CD14-positive monocyte (primary cell): Measurements from ENCODE around the gene ABCA2. TPM values are rescaled to one million over a fixed set of nuclear protein-coding genes. Genes with fewer than 3 reads are reported as not detected.

ENCODE experiments used
- DNase-seq, 3 donors: peaks; one replicate each; pipeline ENCODE4 v3.0.0-alpha.2; 2011 to 2022
- H2AFZ ChIP-seq: 2 replicates; pipeline ENCODE4 v1.6.0; 2012; ENCODE audit warnings: mild to moderate bottlenecking, low read depth, low read length, inconsistent platforms; ENCODE audit not compliant: insufficient read depth, poor library complexity, severe bottlenecking
- H3K27ac ChIP-seq, 2 donors: 1 replicate in 1 of 2; 2 replicates in 1 of 2; pipeline ENCODE4 v1.5.1; 2012 to 2013; ENCODE audit warnings: low read length in 2 of 2, control low read depth in 1 of 2, inconsistent platforms in 1 of 2, low read depth in 1 of 2, mild to moderate bottlenecking in 1 of 2
- H3K27me3 ChIP-seq, 2 donors: one replicate each; pipeline versions ENCODE4 v1.6.0 to v1.6.1; 2011 to 2013; ENCODE audit warnings: low read length in 2 of 2; ENCODE audit not compliant: control insufficient read depth in 2 of 2, insufficient read depth in 2 of 2
- H3K36me3 ChIP-seq, 2 donors: replicated peaks in 1 of 2; 1 replicate in 1 of 2; 2 replicates in 1 of 2; pipeline versions ENCODE4 v1.5.1 to v1.6.1; 2012 to 2013; ENCODE audit warnings: low read length in 2 of 2, control low read depth in 1 of 2, inconsistent platforms in 1 of 2, mild to moderate bottlenecking in 1 of 2; ENCODE audit not compliant: insufficient read depth in 2 of 2, control insufficient read depth in 1 of 2
- H3K4me1 ChIP-seq, 2 donors: 1 replicate in 1 of 2; 2 replicates in 1 of 2; pipeline versions ENCODE4 v1.5.1 to v1.6.1; 2012 to 2013; ENCODE audit warnings: low read length in 2 of 2, control low read depth in 1 of 2, inconsistent platforms in 1 of 2, mild to moderate bottlenecking in 1 of 2, moderate library complexity in 1 of 2; ENCODE audit not compliant: insufficient read depth in 2 of 2, control insufficient read depth in 1 of 2
- H3K4me2 ChIP-seq: replicated peaks from 2 replicates; pipeline ENCODE3; 2012; ENCODE audit warnings: low read length, moderate library complexity, mild to moderate bottlenecking; ENCODE audit not compliant: poor library complexity, severe bottlenecking; ENCODE audit errors: extremely low read depth
- H3K4me3 ChIP-seq, 3 experiments: fragments of 200-600 bp in 1 of 3; sonication (generic) in 1 of 3; replicated peaks in 1 of 3; 1 replicate in 2 of 3; 2 replicates in 1 of 3; pipeline ENCODE4 v1.5.1; 2011 to 2013; ENCODE audit warnings: low read length in 3 of 3, mild to moderate bottlenecking in 3 of 3, control low read depth in 2 of 3, low read depth in 2 of 3, inconsistent platforms in 1 of 3, moderate library complexity in 1 of 3
- H3K79me2 ChIP-seq: 2 replicates; pipeline ENCODE4 v1.6.0; 2012; ENCODE audit warnings: mild to moderate bottlenecking, control low read depth, inconsistent platforms, low read length, moderate library complexity; ENCODE audit not compliant: insufficient read depth
- H3K9ac ChIP-seq: 2 replicates; pipeline ENCODE4 v1.6.0; 2017; ENCODE audit warnings: low read length, mild to moderate bottlenecking; ENCODE audit not compliant: insufficient read depth, poor library complexity, severe bottlenecking
- H3K9me3 ChIP-seq, 2 donors: replicated peaks in 1 of 2; 1 replicate in 1 of 2; 2 replicates in 1 of 2; pipeline versions ENCODE4 v1.5.1 to v1.6.1; 2012 to 2013; ENCODE audit warnings: low read length in 2 of 2, control low read depth in 1 of 2; ENCODE audit not compliant: control insufficient read depth in 1 of 2, insufficient read depth in 1 of 2
- H4K20me1 ChIP-seq: 2 replicates; pipeline ENCODE4 v1.6.0; 2012; ENCODE audit warnings: mild to moderate bottlenecking, low read length, control low read depth, moderate library complexity; ENCODE audit not compliant: insufficient read depth
- H3K27ac Mint-ChIP-seq, 7 donors: one replicate each; pipeline ENCODE4 v1.8.0; 2020; ENCODE audit warnings: mild to moderate bottlenecking in 7 of 7, mixed read lengths in 7 of 7, moderate library complexity in 6 of 7, inconsistent platforms in 2 of 7
- H3K27me3 Mint-ChIP-seq, 3 donors: one replicate each; pipeline ENCODE4 v1.8.0; 2021 to 2022; ENCODE audit warnings: low read depth in 3 of 3, mild to moderate bottlenecking in 3 of 3, mixed read lengths in 3 of 3, moderate library complexity in 3 of 3, inconsistent platforms in 1 of 3
- H3K36me3 Mint-ChIP-seq, 2 donors: one replicate each; pipeline ENCODE4 v1.8.0; 2020; ENCODE audit warnings: mixed read lengths in 2 of 2, inconsistent platforms in 1 of 2, mild to moderate bottlenecking in 1 of 2
- H3K4me1 Mint-ChIP-seq: one replicate; pipeline ENCODE4 v1.8.0; 2020; ENCODE audit warnings: mild to moderate bottlenecking, mixed read lengths
- H3K4me3 Mint-ChIP-seq, 2 donors: one replicate each; pipeline ENCODE4 v1.8.0; 2020; ENCODE audit warnings: mild to moderate bottlenecking in 2 of 2, mixed read lengths in 2 of 2, moderate library complexity in 1 of 2
- H3K9me3 Mint-ChIP-seq, 7 donors: one replicate each; pipeline ENCODE4 v1.8.0; 2020 to 2022; ENCODE audit warnings: mixed read lengths in 7 of 7, mild to moderate bottlenecking in 6 of 7, moderate library complexity in 6 of 7, inconsistent platforms in 2 of 7
- WGBS: methylation state at CpG from one replicate; pipeline ENCODE4 v1.1.5; 2013; ENCODE audit warnings: missing lambda C conversion rate; ENCODE audit not compliant: insufficient coverage; 5-methylcytosine and 5-hydroxymethylcytosine counted together
- intact Hi-C, 2 donors: fragments of 100-400 bp; cut with micrococcal nuclease; formaldehyde crosslinking; loops; one replicate each; pipeline versions ENCODE4 v1.15.0 to v1.15.1; 2023
- polyA plus RNA-seq, 3 donors: library from polyadenylated mRNA; depleted of rRNA in 1 of 3; unstranded in 2 of 3; stranded (reverse) in 1 of 3; fragments of 300-500 nt in 2 of 3; fragments of >200 nt in 1 of 3; fragmentation: Illumina TruSeq in 2 of 3; gene quantifications; 1 replicate in 2 of 3; 2 replicates in 1 of 3; pipeline ENCODE4 v1.2.3, GENCODE V29; 2012 to 2021
- TF ChIP-seq, protein P1 (sequence below): fragments of 200-600 bp; IDR thresholded peaks from one replicate; pipeline ENCODE4 v1.8.0; 2022; ENCODE audit warnings: antibody characterized with exemption, mild to moderate bottlenecking

Gene ABCA2
- polyA plus RNA-seq, 3 donors: 0.18 to 30.7 (median 0.40) TPM

DNA sequence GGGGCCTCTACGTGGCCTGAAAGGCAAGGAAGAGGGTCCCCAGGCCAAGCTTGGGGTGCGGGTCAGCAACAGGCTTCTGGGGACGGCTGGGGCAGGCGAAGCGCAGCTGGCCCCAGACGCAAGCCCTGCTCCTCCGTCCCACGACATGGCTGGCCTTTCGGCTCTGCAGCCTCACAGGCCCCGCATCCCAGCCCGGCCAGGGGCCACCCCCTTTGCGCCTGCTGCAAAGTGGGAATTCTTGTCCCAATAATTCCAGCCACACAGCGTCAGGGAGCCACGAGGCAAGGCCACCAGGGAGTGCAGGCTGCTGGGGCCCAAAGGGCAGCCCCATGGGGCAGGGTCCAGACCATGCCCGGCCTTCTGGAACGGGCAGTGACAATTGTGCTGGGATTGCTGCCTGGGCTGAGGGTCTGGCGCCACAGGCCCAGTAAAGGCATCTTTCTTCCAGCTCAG, 26.9 kb upstream of the ABCA2 start:
- Mint-ChIP-seq H3K4me1 (peaks cover 14% of the 10 kb centered on the region), H3K9me3 (peaks cover 0 to under 1% (median 0%) of the 10 kb centered on the region in 7 donors), H3K36me3 (no peaks in the 10 kb centered on the region), H3K27me3 (peaks cover 47 to 67% (median 50%) of the 10 kb centered on the region in 3 donors), H3K4me3 (peak overlapping the region in 1 of 2 donors; percentile 15), H3K27ac (no peak overlapping the region)
- Histone ChIP-seq H3K9me3 (peaks cover 0 to 5% of the 10 kb centered on the region in 2 donors), H3K27me3 (peaks cover 13 to 50% of the 10 kb centered on the region in 2 donors), H3K4me1 (peaks cover 0 to 10% of the 10 kb centered on the region in 2 donors), H3K36me3 (no peaks in the 10 kb centered on the region), H2AFZ (no peak overlapping the region), H3K9ac (no peak overlapping the region), H3K27ac (no peak overlapping the region), H3K79me2 (no peaks in the 10 kb centered on the region), H4K20me1 (no peaks in the 10 kb centered on the region), H3K4me3 (no peak overlapping the region), H3K4me2 (no peak overlapping the region)
- intact Hi-C loops: no loop called here
- DNase-seq: no peak
- TF ChIP-seq, protein P1, sequence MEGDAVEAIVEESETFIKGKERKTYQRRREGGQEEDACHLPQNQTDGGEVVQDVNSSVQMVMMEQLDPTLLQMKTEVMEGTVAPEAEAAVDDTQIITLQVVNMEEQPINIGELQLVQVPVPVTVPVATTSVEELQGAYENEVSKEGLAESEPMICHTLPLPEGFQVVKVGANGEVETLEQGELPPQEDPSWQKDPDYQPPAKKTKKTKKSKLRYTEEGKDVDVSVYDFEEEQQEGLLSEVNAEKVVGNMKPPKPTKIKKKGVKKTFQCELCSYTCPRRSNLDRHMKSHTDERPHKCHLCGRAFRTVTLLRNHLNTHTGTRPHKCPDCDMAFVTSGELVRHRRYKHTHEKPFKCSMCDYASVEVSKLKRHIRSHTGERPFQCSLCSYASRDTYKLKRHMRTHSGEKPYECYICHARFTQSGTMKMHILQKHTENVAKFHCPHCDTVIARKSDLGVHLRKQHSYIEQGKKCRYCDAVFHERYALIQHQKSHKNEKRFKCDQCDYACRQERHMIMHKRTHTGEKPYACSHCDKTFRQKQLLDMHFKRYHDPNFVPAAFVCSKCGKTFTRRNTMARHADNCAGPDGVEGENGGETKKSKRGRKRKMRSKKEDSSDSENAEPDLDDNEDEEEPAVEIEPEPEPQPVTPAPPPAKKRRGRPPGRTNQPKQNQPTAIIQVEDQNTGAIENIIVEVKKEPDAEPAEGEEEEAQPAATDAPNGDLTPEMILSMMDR: no peak
- WGBS: 96% methylated on average over 16 of the region's 17 CpGs

DNA sequence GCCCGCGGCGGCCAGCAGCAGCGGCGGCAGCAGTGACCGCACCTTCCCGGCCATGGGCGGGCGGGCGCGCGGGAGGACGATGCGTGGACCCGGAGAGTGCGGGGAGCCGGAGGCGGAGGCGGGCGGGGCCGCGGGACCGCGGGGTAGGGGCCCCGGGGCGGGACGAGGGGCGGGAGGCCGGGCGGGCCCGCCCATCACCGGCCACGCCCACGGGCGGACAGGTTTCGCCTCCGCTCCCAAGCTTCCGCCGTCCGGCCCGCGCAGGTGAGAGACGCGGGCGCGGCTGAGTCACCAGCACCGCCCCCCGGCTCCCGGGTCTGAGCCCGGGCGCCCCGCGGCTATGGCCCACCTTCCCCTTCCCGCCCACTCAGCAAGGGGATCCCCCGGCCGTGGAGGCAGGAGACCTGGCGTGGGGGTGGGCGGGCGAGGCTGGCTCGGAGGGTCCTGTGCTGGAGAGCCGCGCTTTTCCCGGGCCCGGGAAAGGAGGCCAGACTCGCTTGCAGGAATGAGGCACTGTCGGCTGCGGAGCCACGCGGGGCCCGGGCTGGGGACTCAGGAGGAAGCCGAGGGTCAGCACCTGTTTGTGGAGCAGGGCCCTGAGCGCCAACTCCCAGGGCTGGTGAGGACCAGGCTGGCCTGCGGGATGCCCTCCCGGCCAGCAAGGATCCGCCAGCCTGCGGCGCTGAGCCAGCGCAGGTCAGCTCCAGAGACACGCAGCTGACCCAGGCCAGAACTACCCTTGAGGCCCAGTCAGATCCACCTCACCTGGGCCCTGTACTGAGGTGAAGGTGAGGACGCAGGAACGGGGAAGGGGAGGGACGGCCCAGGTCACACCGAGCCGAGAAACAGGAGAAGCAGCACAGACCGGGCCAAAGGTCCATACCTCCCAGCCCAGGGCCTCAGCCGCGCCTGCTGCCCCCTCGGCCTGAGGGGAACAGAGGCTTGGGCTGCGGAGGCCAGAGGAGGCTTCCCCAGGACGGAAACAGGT, 26.2 kb upstream of the ABCA2 start, which contains the start of gene ENTPD2:
Gene ENTPD2 (minus strand): TSS at position 118 of the 988 bp plus-strand sequence. CDS start 64 bp downstream, at position 54.
- Histone ChIP-seq H3K9me3 (peaks cover 0 to 5% of the 10 kb centered on the region in 2 donors), H3K4me1 (peaks cover 0 to 10% of the 10 kb centered on the region in 2 donors), H3K4me3 (no peak within 1 kb of the TSS), H3K9ac (no peak within 1 kb of the TSS), H3K36me3 (no peaks in the 10 kb centered on the region), H3K27me3 (peaks cover 17 to 58% of the 10 kb centered on the region in 2 donors), H3K79me2 (no peaks in the 10 kb centered on the region), H2AFZ (no peak within 1 kb of the TSS), H3K27ac (no peak within 1 kb of the TSS), H3K4me2 (peak within 1 kb of the TSS; percentile 54), H4K20me1 (no peaks in the 10 kb centered on the region)
- peaks cover 0 to 3% (median 0%) of the 10 kb centered on the region in 7 donors for H3K9me3 Mint-ChIP-seq
- H3K4me3 Mint-ChIP-seq: peak within 1 kb of the TSS in 1 of 2 donors; percentile 74
- no peak for DNase-seq
- intact Hi-C loops: no loop called here
- H3K36me3 Mint-ChIP-seq: no peaks in the 10 kb centered on the region
- peaks cover 53 to 74% (median 57%) of the 10 kb centered on the region in 3 donors for H3K27me3 Mint-ChIP-seq
- WGBS: 21% methylated on average over 87 of the region's 90 CpGs
- TF ChIP-seq, protein P1: no peak
- H3K4me1 Mint-ChIP-seq: peaks cover 14% of the 10 kb centered on the region
- H3K27ac Mint-ChIP-seq: no peak within 1 kb of the TSS
